Stimulated activated CD8-positive, alpha-beta memory T cell treated with anti-CD3 and anti-CD28 coated beads, Interleukin-4, amount 100 ng/mL, for 4 hours (primary cell): ENCODE results near the gene MAP7.
"Not testable (repeated sequence)": the region's sequence is repeated elsewhere in the genome, so short reads cannot be mapped to it uniquely, and the experiment has no call there.

Experiments
- DNase-seq, 2 donors: peaks; one replicate each; pipeline ENCODE4 v3.0.0-alpha.2; 2020; ENCODE audit warnings: low read depth in 2 of 2, low spot score in 1 of 2

MAP7 gene

GRCh38 chr6:136309729-136310311 lies 240.4 kb downstream of the MAP7 start:
- no peak for DNase-seq

- DNase-seq: no peak
Measured at GRCh38 chr6:136309171-136309570, 241.1 kb downstream of the MAP7 start.

GRCh38 chr6:136308469-136308868 lies 241.8 kb downstream of the MAP7 start:
- DNase-seq: not testable (repeated sequence)

- DNase-seq: no peak
Measured at GRCh38 chr6:136307351-136307750, 242.9 kb downstream of the MAP7 start.

GRCh38 chr6:136306466-136306865 lies 243.8 kb downstream of the MAP7 start:
- DNase-seq: no peak

GRCh38 chr6:136304410-136304809 lies 245.8 kb downstream of the MAP7 start:
- DNase-seq: no peak

GRCh38 chr6:136303516-136303915 lies 246.7 kb downstream of the MAP7 start:
- DNase-seq: no peak

GRCh38 chr6:136294621-136295020 lies 255.6 kb downstream of the MAP7 start:
- DNase-seq: no peak
